ENCODE data around the gene POTEJ. TPM values are rescaled to one million over a fixed set of nuclear protein-coding genes. Genes with fewer than 3 reads are reported as not detected.
"Not testable (repeated sequence)": the region's sequence is repeated elsewhere in the genome, so short reads cannot be mapped to it uniquely, and the experiment has no call there.

POTEJ gene
- polyA plus RNA-seq, 1 donor: 0.06 TPM

GRCh38 chr2:130608276-130609001, 2.8 kb upstream of the POTEJ start:
- not testable (repeated sequence) for DNase-seq

- DNase-seq: not testable (repeated sequence)
Measured at GRCh38 chr2:130609002-130609920, 2.0 kb upstream of the POTEJ start.

GRCh38 chr2:130610486-130610885, 754 bp upstream of the POTEJ start:
- DNase-seq: not testable (repeated sequence)

GRCh38 chr2:130628784-130629475, 17.7 kb downstream of the POTEJ start:
- DNase-seq: not testable (repeated sequence)

GRCh38 chr2:130638973-130639372, 27.7 kb downstream of the POTEJ start:
- not testable (repeated sequence) for DNase-seq

- DNase-seq: not testable (repeated sequence)
Measured at GRCh38 chr2:130641688-130642087, 30.4 kb downstream of the POTEJ start.

GRCh38 chr2:130649285-130649684, 38.0 kb downstream of the POTEJ start:
- not testable (repeated sequence) for DNase-seq

- not testable (repeated sequence) for DNase-seq
Measured at GRCh38 chr2:130664506-130664905, 53.3 kb downstream of the POTEJ start.

GRCh38 chr2:130665596-130665995, 54.4 kb downstream of the POTEJ start:
- DNase-seq: not testable (repeated sequence)

GRCh38 chr2:130667516-130667915, 56.3 kb downstream of the POTEJ start:
- not testable (repeated sequence) for DNase-seq

GRCh38 chr2:130670026-130670745, 58.9 kb downstream of the POTEJ start:
- not testable (repeated sequence) for DNase-seq

GRCh38 chr2:130692041-130692770, 81.0 kb downstream of the POTEJ start:
- not testable (repeated sequence) for DNase-seq

- DNase-seq: not testable (repeated sequence)
Measured at GRCh38 chr2:130693474-130693873, 82.2 kb downstream of the POTEJ start.

GRCh38 chr2:130703250-130703649, 92.0 kb downstream of the POTEJ start:
- not testable (repeated sequence) for DNase-seq

Other genes starting within 250 kb of the POTEJ start
- gene POTEI, start 102.1 kb upstream of the POTEJ start, polyA plus RNA-seq (ENCODE audit: insufficient read length): 0.04 TPM
- not detected for gene CFC1B, start 90.2 kb upstream of the POTEJ start, polyA plus RNA-seq (ENCODE audit: insufficient read length)
- not detected for gene CFC1, start 11.9 kb upstream of the POTEJ start, polyA plus RNA-seq (ENCODE audit: insufficient read length)
- gene GPR148, start 117.6 kb downstream of the POTEJ start, polyA plus RNA-seq (ENCODE audit: insufficient read length): not detected
- gene AMER3, start 144.1 kb downstream of the POTEJ start, polyA plus RNA-seq (ENCODE audit: insufficient read length): not detected
- gene ARHGEF4, start 225.5 kb downstream of the POTEJ start, polyA plus RNA-seq (ENCODE audit: insufficient read length): 7.4 TPM